Mesendoderm (in vitro differentiated cells): ENCODE results near the gene DKKL1.

Experiments used
- DNase-seq: peaks from one replicate; pipeline ENCODE4 v3.0.0; 2013
- H2AK5ac ChIP-seq: 2 replicates; pipeline ENCODE4 v1.6.1; 2013; ENCODE audit warnings: low read length, inconsistent platforms
- H2BK120ac ChIP-seq: 2 replicates; pipeline ENCODE4 v1.6.1; 2013; ENCODE audit warnings: low read depth, mild to moderate bottlenecking, low read length, moderate library complexity, mixed read lengths
- H2BK15ac ChIP-seq: replicated peaks from 2 replicates; pipeline ENCODE4 v1.6.1; 2013; ENCODE audit warnings: low read depth, mild to moderate bottlenecking, moderate library complexity
- H2BK5ac ChIP-seq: 2 replicates; pipeline ENCODE4 v1.6.1; 2013; ENCODE audit warnings: low read length, inconsistent platforms
- H3K18ac ChIP-seq: 2 replicates; pipeline ENCODE4 v1.6.1; 2013; ENCODE audit warnings: mild to moderate bottlenecking, low read length, mixed read lengths
- H3K23ac ChIP-seq: one replicate; pipeline ENCODE4 v1.6.1; 2013; ENCODE audit warnings: low read length
- H3K27ac ChIP-seq: 2 replicates; pipeline ENCODE4 v1.5.1; 2013; ENCODE audit warnings: low read depth, mild to moderate bottlenecking, inconsistent platforms, low read length, moderate library complexity
- H3K27me3 ChIP-seq: 2 replicates; pipeline ENCODE4 v1.6.1; 2013; ENCODE audit warnings: low read length, control low read depth, mild to moderate bottlenecking, inconsistent platforms; ENCODE audit not compliant: insufficient read depth, poor library complexity
- H3K36me3 ChIP-seq: 2 replicates; pipeline ENCODE4 v1.6.1; 2013; ENCODE audit warnings: low read length, inconsistent platforms; ENCODE audit not compliant: control insufficient read depth, insufficient read depth
- H3K4ac ChIP-seq: one replicate; pipeline ENCODE4 v1.6.1; 2013; ENCODE audit warnings: low read depth, mild to moderate bottlenecking, low read length, moderate library complexity
- H3K4me1 ChIP-seq: 2 replicates; pipeline ENCODE4 v1.6.1; 2013; ENCODE audit warnings: low read depth, low read length, inconsistent platforms; ENCODE audit not compliant: control insufficient read depth
- H3K4me2 ChIP-seq: 2 replicates; pipeline ENCODE4 v1.6.1; 2013; ENCODE audit warnings: low read length
- H3K4me3 ChIP-seq: 2 replicates; pipeline ENCODE4 v1.5.1; 2013; ENCODE audit warnings: mild to moderate bottlenecking, low read length
- H3K56ac ChIP-seq: one replicate; pipeline ENCODE4 v1.6.1; 2013; ENCODE audit warnings: low read length
- H3K79me1 ChIP-seq: 2 replicates; pipeline ENCODE4 v1.6.1; 2013; ENCODE audit warnings: low read length, inconsistent platforms
- H3K79me2 ChIP-seq: 2 replicates; pipeline ENCODE4 v1.6.1; 2013; ENCODE audit warnings: mild to moderate bottlenecking, low read length; ENCODE audit not compliant: control insufficient read depth, insufficient read depth
- H3K9ac ChIP-seq: 2 replicates; pipeline ENCODE4 v1.6.1; 2013; ENCODE audit warnings: low read length, inconsistent platforms
- H4K5ac ChIP-seq: one replicate; pipeline ENCODE4 v1.6.1; 2013; ENCODE audit warnings: low read length
- H4K8ac ChIP-seq: one replicate; pipeline ENCODE4 v1.6.1; 2013; ENCODE audit warnings: low read depth, mild to moderate bottlenecking, control low read depth, low read length, moderate library complexity
- WGBS: extraction: QIAGEN DNeasy Blood & Tissue Kit; methylation state at CpG from one replicate; pipeline ENCODE4 v1.1.7; 2013; ENCODE audit warnings: low lambda C conversion rate, missing lambda C conversion rate; ENCODE audit not compliant: insufficient coverage; ENCODE audit errors: extremely low coverage; 5-methylcytosine and 5-hydroxymethylcytosine counted together

Gene DKKL1

GRCh38 chr19:49403404-49404187, 39.9 kb downstream of the DKKL1 start:
- DNase-seq, result peak; percentile 98

GRCh38 chr19:49407079-49407478, 43.4 kb downstream of the DKKL1 start:
- Histone ChIP-seq H3K27me3 (no peaks in the 10 kb centered on the region), H2BK5ac (no peak overlapping the region), H3K27ac (no peak overlapping the region), H4K5ac (no peak overlapping the region), H3K9ac (no peak overlapping the region), H2AK5ac (no peak overlapping the region), H3K23ac (no peak overlapping the region), H3K4ac (no peak overlapping the region), H2BK120ac (no peak overlapping the region), H3K79me2 (no peaks in the 10 kb centered on the region), H3K4me3 (no peak overlapping the region), H3K4me2 (no peak overlapping the region), H2BK15ac (no peak overlapping the region), H3K18ac (no peak overlapping the region), H3K56ac (no peak overlapping the region), H3K79me1 (no peaks in the 10 kb centered on the region), H3K4me1 (peaks cover 9% of the 10 kb centered on the region), H4K8ac (no peak overlapping the region), H3K36me3 (no peaks in the 10 kb centered on the region)
- DNase-seq, result no peak
- no CpG with 5 or more reads among the region's 7 CpGs for WGBS

More at GRCh38 chr19:49403404-49404187, 39.9 kb downstream of the DKKL1 start:
- H3K36me3 ChIP-seq, result no peaks in the 10 kb centered on the region
- H2BK120ac ChIP-seq, result no peak overlapping the region
- H4K5ac ChIP-seq, result peak overlapping the region; percentile 56
- H3K4me3 ChIP-seq, result no peak overlapping the region
- H3K79me2 ChIP-seq, result no peaks in the 10 kb centered on the region
- no peak overlapping the region for H3K4me2 ChIP-seq
- no peak overlapping the region for H3K18ac ChIP-seq
- peak overlapping the region; percentile 72 for H3K27ac ChIP-seq
- peak overlapping the region; percentile 98 for H3K23ac ChIP-seq
- H3K4me1 ChIP-seq, result peaks cover 9% of the 10 kb centered on the region
- no peak overlapping the region for H3K4ac ChIP-seq
- no peaks in the 10 kb centered on the region for H3K27me3 ChIP-seq
- H3K9ac ChIP-seq, result peak overlapping the region; percentile 43
- H3K79me1 ChIP-seq, result no peaks in the 10 kb centered on the region
- no peak overlapping the region for H2AK5ac ChIP-seq
- WGBS, result no CpG with 5 or more reads among the region's 7 CpGs
- H2BK5ac ChIP-seq, result peak overlapping the region; percentile 95
- H2BK15ac ChIP-seq, result no peak overlapping the region
- no peak overlapping the region for H4K8ac ChIP-seq
- H3K56ac ChIP-seq, result peak overlapping the region; percentile 81

GRCh38 chr19:49407482-49408015, 43.9 kb downstream of the DKKL1 start:
- Histone ChIP-seq H4K5ac (no peak overlapping the region), H3K27ac (no peak overlapping the region), H3K36me3 (no peaks in the 10 kb centered on the region), H3K4me2 (no peak overlapping the region), H3K56ac (no peak overlapping the region), H2BK120ac (no peak overlapping the region), H3K18ac (no peak overlapping the region), H3K27me3 (no peaks in the 10 kb centered on the region), H3K23ac (no peak overlapping the region), H4K8ac (no peak overlapping the region), H3K4ac (no peak overlapping the region), H3K4me1 (peaks cover 9% of the 10 kb centered on the region), H3K9ac (no peak overlapping the region), H3K79me1 (no peaks in the 10 kb centered on the region), H3K79me2 (no peaks in the 10 kb centered on the region), H2AK5ac (no peak overlapping the region), H3K4me3 (no peak overlapping the region), H2BK5ac (no peak overlapping the region), H2BK15ac (no peak overlapping the region)
- DNase-seq, result no peak
- WGBS, result no CpG with 5 or more reads among the region's 16 CpGs

DNA sequence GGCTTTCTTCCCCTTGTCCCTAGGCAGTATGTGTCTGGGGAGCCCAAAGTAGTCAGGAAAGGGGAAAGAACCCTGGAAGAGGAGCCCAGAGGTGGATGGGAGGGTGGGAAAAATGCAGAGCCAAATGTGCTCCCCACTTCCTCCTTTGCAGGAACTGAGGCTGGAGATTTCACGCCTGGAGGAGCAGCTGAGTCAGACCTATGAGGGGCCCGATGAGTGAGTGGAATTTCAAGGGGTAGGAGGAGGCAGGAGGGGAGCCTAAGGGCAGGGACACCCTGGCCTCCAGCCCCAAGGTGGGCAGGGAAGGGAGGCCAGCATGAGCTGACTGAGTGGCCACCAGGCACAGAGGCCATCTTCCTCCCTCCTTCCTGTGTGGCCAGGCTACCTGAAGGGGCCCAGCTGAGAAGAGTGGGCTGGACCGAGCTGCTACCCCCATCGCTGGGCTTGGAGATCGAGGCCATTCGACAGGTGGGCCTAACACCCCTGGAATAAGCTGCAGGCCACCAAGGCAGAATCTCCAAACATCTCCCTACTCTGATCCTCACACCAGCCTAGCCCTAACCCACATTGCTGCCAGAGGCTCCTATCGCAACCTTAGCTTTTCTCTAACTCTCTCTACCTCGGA, 45.3 kb downstream of the DKKL1 start:
- Histone ChIP-seq H3K56ac (no peak overlapping the region), H3K4me2 (no peak overlapping the region), H4K5ac (no peak overlapping the region), H3K18ac (no peak overlapping the region), H3K23ac (no peak overlapping the region), H2AK5ac (no peak overlapping the region), H3K9ac (no peak overlapping the region), H2BK5ac (no peak overlapping the region), H3K79me1 (no peaks in the 10 kb centered on the region), H2BK15ac (no peak overlapping the region), H3K27ac (no peak overlapping the region), H3K4me1 (peaks cover 9% of the 10 kb centered on the region), H3K79me2 (no peaks in the 10 kb centered on the region), H3K27me3 (no peaks in the 10 kb centered on the region), H3K4ac (no peak overlapping the region), H4K8ac (no peak overlapping the region), H3K4me3 (no peak overlapping the region), H2BK120ac (no peak overlapping the region), H3K36me3 (no peaks in the 10 kb centered on the region)
- no peak for DNase-seq
- no CpG with 5 or more reads among the region's 8 CpGs for WGBS

DNA sequence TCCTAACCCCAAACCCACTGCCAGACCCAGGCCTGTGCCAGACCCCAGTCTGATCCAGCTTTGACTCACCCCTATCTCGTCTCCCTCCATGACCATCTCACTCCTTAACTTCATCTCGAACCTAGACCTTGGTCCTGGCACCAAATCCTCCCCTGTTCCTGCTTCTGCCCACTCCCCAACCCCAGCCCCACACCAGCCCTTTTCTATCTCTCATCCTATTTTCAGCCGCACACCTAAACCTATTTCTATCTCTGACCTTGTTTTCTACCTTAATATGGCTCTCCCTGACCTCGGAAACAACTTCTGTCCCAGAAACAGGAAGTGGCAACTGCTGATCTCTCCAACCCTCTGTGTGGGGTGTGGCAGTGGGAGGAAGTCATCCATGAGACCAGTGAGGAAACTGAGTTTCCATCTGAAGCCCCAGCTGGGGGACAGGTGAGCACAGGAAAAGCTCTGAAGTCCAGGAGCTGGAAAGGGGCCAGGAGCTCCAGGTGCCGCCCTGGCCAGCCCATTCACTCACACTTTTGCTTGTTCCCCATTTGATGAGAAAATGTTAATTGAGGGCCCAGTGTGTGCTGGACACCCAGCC, 45.9 kb downstream of the DKKL1 start:
- DNase-seq, result no peak
- Histone ChIP-seq H3K27me3 (no peaks in the 10 kb centered on the region), H3K4me1 (peaks cover 4% of the 10 kb centered on the region), H2AK5ac (no peak overlapping the region), H3K36me3 (no peaks in the 10 kb centered on the region), H4K5ac (no peak overlapping the region), H3K79me2 (no peaks in the 10 kb centered on the region), H3K18ac (no peak overlapping the region), H2BK120ac (no peak overlapping the region), H3K4me3 (no peak overlapping the region), H3K9ac (no peak overlapping the region), H3K56ac (no peak overlapping the region), H2BK5ac (no peak overlapping the region), H3K79me1 (no peaks in the 10 kb centered on the region), H2BK15ac (no peak overlapping the region), H3K4me2 (no peak overlapping the region), H3K27ac (no peak overlapping the region), H3K23ac (no peak overlapping the region), H3K4ac (no peak overlapping the region), H4K8ac (no peak overlapping the region)
- no CpG with 5 or more reads among the region's 5 CpGs for WGBS
